Stimulated activated CD8-positive, alpha-beta memory T cell treated with anti-CD3 and anti-CD28 coated beads, Interleukin-7, amount 100 ng/mL, for 48 hours (primary cell): ENCODE measurements around the gene MYH13.
"Not testable (repeated sequence)": the region's sequence is repeated elsewhere in the genome, so short reads cannot be mapped to it uniquely, and the experiment has no call there.

Source experiments
- DNase-seq, 2 donors: peaks; one replicate each; pipeline ENCODE4 v3.0.0-alpha.2; 2020; ENCODE audit warnings: low read depth in 1 of 2; ENCODE audit errors: extremely low read depth in 1 of 2

Gene MYH13

DNA sequence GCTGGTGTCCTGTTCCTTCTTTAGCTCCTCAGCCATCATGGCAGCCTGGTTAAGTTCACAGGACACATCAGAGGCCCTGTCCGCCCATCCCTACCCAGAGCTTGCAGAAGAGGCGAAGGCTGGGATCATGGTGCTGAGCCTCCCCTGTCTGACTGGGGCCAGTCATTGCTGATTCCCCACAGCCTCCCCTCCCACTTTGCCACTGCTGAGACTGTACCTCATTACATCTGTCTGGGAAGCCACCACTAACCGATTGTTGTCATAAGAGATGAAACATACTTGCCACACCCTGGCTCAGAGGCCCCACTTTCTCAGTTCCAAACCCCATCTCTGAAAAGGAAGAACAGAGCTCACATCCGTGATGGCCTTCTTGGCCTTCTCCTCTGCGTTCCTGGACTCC lies 66.2 kb downstream of the MYH13 start:
- DNase-seq, result no peak

DNA sequence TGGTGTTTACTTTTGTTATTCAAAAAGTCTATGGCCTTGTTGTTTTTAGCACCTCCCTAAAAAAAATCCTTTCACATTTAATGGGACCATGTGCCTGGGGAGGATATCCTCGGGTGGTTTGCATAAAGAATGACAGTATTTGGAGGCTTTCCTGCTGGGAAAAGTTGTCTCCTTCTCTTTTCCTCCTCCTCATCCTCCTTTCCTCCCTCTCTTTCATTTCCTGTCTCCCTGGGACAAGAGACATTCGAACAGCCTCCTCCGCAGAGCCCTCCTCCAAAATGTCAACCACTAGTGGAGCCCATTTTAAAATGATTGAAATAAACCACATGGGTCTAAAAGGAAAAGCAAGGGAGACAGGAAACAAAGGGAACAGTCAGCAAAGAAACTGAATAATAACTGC lies 67.4 kb downstream of the MYH13 start:
- no peak for DNase-seq

DNA sequence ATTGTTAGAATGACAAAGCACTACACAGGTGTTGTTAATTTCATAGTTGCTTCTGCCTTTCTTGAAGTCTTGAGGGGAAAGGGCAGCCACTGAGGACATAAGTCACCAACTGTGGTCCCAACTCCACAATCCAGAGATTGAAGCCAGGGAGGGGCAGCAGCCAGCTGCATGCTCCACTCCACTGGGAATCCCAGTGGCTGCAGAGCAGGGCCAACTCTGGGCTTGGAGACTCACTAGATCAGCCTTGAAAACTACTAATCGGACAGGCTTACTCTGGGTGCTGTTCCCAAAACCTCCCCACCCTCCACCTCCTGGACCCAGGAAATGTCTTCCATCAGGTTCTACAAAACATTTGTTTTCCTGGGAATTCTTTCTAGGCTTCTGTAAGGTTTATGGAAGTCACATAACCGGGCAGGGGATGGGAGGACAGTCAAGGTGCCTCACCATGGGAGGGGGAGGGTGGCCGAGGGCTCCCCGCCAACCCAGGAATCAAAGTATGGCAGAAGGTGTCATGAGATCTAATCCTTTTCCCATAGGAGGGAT lies 68.0 kb downstream of the MYH13 start:
- no peak for DNase-seq

DNA sequence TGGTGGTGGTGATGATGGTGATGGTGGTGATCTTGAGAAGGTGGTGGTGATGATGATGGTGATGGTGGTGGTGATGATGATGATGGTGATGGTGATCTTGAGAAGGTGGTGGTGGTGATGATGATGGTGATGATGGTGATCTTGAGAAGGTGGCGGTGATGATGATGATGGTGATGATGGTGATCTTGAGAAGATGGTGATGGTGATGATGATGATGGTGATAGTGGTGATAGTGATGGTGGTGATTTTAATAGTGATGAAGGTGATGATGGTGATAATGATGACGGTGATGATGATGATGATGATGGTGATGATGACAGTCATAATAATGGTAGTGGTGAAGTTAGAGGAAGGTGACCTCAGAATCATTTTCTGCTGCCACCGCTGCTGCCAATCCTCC lies 75.1 kb downstream of the MYH13 start:
- DNase-seq, result no peak

DNA sequence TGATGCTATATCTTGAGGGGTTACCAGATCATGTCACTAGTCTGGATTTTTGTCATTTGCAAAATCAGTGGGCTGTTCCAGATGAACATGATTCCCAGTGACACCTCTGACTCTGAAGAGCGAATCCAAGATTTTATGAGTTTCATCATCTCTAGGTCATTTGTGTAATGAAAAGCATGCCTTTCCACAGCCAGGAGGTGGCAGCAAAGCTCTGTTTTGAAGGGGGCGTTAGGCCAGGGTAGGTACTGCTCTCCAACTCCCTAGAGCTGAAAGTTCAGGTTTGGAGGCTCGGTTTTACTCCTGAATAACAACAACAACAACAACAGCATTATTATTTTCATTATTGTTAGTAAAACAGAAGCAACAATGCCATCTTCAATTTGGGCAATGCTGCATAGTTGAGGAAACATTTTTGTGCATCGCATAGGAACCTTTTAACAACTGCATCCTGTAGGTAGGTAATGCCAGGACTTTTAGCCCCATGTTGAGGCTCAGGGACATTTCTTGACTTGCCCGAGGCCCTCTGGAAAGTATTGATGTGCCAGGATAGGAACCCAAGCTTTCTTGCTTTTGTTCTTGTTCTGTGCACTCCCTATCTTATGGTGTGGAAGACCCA lies 77.0 kb downstream of the MYH13 start:
- DNase-seq, result peak in 1 of 2 donors; percentile 9

DNA sequence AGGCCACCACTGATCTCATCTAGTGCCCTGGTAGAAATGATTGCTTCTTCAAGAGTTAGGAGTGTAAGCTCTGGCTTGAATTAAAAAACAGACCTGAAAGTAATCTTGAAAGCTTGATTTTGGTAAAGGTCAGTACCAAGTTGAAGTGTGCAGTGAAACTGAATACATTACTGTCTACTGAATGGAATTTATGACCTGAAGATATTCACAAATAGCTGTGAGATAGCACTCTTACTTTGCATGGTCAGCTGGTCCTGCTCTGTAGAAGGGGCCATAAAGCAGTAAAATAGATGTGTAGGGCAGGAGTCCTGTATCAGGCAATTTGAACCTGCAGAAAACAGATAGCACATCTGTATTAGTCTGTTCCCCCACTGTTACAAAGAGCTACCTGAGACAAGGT lies 78.6 kb downstream of the MYH13 start:
- DNase-seq, result no peak

DNA sequence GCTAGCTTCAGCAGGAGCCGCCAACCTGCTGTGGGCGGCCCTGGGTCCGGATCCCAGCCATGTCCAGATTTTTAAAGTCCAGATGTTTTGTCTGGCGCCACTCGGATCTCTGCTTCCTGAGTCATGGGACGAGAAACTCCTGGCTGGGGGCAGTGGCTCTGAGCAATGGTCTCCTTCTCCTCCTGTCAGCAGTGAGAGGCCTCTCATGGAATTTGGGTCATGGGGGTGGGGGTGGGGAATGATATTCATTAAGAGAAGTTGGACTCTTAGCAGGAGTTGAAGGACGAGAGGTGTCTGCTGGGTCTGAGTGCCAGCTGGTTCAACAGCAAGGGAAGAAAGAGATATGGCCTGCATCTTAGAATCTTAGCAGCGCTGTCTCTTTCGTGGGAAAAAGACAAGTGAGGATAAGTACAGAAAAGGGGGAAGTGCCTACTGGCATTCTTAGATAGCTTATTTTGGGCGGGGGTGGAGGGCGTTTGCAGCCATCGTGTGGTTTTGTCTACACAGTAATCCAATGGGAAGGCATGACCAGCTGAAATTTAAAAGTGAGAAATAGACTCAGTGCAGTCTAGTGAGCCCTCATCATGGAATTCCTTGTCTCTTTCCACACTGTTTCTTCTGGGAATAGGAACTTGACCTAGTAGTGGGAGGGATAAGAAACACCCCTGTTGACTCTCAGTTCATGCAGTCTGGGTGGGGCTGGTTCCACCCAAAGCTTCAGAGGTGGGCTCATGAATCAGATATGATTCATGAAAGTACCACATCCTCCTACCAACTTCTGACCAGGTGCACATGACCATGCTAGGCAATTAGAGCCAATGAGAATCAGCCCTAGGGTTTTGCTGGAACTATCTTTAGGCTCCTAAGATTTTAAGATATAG lies 80.5 kb downstream of the MYH13 start:
- DNase-seq, result peak in 1 of 2 donors; percentile 6

DNA sequence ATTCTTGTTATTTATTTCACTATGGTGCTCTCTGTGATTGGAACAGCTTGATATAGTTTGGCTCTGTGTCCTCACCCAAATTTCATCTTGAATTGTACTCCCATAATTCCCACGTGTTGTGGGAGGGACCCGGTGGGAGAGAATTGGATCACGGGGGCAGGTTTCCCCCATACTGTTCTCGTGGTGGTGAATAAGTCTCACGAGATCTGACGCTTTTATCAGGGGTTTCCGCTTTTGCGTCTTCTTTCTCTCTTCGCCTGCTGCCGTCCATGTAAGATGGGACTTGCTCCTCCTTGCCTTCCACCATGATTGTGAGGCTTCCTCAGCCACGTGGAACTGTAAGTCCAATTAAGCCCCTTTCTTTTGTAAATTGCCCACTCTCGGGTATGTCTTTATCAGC lies 81.2 kb downstream of the MYH13 start:
- DNase-seq, result not testable (repeated sequence)

DNA sequence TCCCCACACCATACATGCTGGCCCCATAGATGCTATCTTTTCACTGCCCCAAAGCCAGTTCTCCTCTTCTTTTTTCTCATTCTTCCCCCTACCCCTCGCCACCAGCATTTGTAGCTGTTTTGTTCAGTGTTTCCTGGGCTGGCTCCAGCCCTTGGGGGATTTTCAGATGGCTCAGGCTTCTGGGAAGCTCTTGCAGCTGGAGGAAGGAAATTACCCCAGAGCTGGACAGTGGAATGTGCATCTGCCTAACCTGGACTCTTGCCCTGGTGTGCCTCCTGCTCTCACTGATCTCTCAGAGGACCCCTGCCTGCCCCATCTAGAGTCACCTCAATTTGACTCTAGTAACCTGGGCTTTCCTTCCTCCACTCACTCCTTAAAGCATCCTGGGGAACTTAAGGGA lies 82.8 kb downstream of the MYH13 start:
- DNase-seq, result no peak

DNA sequence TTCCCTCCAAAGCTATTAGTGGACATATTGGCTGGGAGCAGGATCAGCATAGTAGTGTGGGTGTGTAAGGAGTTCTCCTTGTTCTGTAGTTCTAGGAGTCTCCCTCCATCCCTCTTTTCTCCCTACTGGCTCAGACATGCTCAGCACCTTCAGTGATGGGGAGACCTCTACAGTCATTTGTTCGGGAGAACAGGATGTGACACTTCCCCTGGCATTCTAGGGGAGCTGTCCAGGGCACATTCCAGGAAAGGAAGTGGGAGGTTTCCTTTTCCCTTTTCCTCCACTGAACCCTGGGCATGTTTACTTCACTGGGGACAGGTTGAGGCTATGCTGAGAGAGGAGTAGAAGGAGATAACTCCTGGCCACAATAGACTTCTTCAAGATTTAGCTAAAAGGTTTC lies 86.5 kb downstream of the MYH13 start:
- DNase-seq, result no peak

DNA sequence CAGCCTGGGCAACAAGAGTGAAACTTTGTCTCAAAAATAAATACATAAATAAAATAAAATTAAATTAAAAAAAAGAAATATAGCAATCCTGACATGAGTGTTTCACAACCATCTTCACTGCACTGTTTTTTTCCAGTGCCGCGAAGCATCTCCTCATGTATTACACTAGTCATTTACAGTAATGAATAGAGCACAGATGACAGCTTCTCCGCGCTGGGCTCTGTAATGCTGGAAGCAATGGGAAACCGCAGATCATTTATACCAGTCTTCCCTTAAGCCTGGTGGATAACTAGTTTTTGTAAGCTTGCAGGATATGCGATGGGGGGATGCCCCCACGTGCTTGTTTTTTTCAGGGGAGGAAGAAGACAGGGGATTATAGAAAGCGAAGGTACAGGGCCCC lies 86.9 kb downstream of the MYH13 start:
- no peak for DNase-seq

DNA sequence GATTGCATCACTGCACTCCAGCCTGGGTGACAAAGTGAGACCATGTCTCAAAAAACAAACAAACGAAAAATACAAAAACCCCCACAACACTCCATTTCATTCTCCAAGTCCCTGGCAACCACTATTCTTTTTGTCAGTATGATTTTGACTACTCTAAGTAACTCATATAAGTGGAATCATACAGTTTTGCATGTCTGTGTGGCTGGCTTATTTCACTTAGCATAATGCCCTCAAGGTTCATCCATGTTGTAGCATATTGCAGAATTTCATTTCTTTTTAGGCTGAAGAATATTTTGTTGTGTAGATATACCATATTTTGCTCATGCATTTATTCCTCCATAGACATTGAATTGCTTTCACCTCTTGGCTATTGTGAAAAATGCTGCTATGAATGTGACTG lies 92.7 kb downstream of the MYH13 start:
- DNase-seq, result no peak

DNA sequence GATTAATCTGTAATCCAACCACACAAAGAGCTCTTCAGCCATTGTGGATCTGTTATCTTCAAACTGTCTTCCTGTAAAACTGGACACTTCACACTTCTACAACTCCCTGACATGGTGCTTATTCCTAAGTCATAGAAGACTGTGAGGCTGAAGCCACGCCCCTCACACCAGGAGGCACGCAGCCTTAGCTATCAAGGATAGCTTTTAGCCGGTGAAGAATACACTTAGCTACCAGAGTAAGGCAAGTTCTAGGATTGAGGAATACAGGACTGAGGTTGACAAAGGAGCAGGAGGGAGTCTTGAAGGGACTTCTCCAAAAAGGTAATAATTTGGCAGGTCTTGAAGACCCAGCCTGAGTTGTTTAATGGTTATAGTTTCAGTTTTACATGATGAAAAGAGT lies 94.6 kb downstream of the MYH13 start:
- no peak for DNase-seq

DNA sequence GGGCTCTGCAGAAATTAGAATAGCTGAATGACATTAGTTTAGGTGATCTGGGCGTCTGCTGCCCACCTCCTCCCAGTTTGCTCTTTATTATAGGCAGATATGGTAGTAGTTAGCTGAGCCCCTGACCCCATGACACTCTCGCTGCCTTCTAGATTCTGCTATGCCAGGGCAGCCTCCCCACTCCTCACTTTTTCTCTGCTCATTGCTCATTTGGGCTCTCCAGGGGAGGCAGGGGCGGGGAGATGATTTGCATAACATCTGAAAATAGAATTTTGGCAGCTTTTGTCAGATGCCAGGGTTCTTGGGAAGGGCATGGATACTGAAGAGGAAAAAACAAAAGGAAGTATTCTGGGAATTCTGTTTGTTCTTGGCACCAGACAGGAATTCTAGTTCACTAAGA lies 96.4 kb downstream of the MYH13 start:
- DNase-seq, result no peak

DNA sequence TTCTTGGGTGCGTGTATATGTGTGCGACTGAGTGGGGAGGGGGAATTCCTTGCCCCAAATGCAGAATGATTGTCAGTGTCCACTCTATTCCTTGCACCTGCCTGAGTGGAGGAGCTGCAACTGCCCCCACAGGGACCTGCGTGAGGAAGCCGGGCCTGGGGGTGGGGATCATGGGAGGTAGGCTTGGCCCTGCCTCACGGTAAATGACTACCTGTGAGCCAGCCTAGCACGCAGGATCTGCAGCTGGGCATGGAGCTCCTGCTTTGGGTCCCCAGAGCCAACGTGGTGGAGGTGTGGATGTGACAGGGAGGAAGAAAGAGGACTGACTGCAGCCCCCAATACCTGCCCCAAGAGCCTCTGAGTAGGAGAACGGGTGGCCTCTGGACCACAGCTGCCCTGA lies 97.4 kb downstream of the MYH13 start:
- no peak for DNase-seq

DNA sequence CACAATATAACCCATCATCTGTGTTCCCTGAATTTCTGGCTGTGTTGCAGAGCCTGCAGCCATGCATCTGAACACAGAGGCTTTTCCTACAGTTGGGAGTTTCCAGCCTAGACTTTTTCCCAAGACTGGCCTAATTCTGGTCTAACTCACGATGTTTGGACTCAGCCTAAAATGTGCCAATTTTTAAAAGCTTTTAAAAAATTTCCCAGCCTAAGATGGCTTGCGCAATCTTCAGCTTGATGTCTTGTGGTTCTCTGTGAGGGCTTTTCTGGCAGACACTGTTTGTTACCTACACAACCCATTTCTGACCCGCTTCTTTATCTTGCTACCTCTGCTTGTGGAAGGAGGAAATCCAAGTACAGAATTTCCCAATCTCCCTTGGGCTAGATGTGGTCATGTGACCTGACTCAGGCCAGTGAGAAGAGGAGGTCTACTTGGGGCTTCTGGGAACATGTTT lies 101.7 kb downstream of the MYH13 start:
- no peak for DNase-seq

DNA sequence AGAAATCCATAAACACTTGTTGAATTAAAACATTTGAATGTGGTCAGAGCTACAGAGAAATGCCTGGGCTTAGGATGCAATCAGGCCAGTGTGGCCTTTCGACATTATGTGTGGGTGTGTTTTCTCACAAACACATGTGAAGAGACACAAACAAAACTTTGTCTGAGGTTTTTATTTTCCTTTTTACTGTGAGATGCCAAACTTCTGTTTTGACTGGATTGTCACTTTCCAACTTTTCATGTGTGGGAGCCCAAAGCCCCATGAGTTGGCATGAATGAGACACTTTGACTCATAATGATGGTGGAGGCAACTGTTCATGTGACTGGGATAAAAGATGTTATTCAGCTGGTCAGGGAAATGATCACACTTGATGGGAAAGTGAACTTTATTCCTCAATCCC lies 102.5 kb downstream of the MYH13 start:
- no peak for DNase-seq

DNA sequence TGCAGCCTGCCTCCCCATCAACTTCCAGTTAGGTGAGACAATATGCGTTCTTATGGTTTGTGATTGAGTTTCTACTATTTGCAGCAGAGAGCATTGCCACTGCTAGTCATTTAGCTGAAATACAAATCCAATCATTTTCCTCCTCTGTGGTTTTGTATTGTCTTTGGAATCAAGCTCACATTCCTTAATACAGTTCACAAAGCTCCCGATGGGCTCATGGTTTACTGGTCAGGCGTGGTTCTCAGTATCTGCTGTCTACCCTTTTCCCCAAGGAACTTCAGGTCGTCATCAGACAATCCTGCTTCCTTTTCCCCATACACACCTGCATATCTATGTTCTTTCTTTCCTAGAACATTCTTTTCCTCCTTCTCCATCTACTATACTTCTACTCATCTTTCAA lies 104.8 kb downstream of the MYH13 start:
- no peak for DNase-seq

DNA sequence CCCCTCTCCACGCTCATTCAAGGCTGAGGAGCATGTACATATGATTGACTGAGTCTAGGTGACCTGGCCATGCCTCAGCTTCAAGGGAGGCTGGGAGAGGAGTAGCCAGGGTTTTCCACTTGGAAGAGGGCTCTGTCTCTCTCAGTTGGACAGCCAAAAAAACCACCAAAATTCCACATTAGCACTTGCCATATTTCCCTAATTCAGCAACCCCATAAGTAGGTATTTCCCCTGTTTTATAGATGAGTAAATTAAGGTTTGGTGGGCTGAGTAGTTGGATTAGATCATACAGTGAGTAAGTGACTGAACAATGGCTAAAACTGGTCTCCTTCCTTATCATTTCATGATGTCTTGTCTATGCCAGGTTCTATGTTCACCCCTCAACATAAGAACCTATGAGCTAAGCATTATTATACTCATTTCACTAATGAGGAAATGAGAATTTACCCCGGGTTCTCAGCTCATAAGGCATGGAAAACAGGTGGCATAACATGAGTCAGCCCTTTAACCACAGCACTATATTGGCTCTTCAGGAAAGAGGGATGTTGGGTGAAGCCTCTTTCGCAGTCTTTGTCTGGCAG lies 106.4 kb downstream of the MYH13 start:
- DNase-seq, result no peak

DNA sequence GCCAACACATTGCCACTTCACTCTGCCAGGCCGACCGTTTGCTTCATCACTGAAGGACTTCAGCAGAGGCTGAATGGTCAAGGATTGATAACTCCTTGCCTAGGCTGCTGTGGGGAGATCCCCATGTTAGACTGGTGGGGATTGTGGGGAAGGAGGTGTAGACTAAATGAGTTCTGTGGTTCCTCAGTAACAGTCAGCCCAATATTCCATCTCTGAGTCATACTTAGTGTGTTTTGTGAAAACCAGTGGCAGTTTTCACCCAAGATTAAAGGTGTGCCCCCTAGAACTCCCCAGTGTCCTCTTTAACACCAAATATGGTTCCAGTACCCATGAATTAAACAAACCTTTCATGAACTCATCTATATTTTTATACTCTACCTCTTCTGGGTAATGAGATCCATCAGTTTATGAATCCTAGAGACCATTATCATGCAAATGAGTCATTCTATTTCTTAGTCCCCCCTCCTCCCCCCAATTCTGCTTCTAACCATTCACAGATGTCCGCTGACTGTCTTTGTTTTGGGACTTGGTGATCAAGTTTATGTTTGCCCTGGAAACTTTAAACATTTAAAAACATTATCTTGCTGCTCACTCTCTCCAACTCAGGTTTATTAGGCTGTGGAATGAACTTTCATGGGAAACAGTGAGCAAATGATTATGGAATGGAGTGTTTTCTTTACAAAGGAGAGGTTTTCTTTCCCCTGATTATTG lies 107.6 kb downstream of the MYH13 start:
- DNase-seq, result no peak

DNA sequence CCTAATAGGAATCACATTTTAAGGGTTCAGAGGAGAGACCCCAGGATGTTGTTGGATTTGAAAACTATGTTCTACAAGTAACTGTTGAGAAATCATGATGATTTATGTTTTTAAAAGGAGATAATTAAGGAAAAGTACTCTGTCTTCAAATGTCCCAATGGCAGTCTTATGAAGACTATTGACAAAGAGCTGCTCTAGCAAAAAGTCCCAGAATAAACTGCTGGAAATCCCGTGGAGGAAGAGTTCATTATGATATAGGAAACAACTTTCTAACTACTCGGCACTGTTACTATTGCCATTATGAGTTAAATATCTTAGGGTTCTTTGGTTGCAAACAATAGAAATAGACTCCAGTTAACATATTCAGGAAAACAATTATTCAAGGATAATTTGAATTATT lies 108.8 kb downstream of the MYH13 start:
- DNase-seq, result no peak
